Liver (tissue), 9 donors: ENCODE measurements around the gene ADGRF3. TPM values are rescaled to one million over a fixed set of nuclear protein-coding genes. Genes with fewer than 3 reads are reported as not detected.

ENCODE experiments used
- DNase-seq: peaks from one replicate; pipeline ENCODE4 v3.0.0-alpha.2; 2017; ENCODE audit warnings: low spot score
- H3K27ac ChIP-seq, 2 donors: one replicate each; pipeline ENCODE4 v1.7.0; 2013; ENCODE audit warnings: inconsistent platforms in 2 of 2, low read length in 2 of 2, control low read depth in 1 of 2, low read depth in 1 of 2, mild to moderate bottlenecking in 1 of 2
- H3K27me3 ChIP-seq, 4 donors: one replicate each; pipeline versions ENCODE4 v1.6.1 to v1.7.0; 2013; ENCODE audit warnings: low read length in 3 of 4, inconsistent platforms in 1 of 4, mild to moderate bottlenecking in 1 of 4, moderate library complexity in 1 of 4; ENCODE audit not compliant: control insufficient read depth in 4 of 4, insufficient read depth in 4 of 4
- H3K36me3 ChIP-seq, 4 donors: one replicate each; pipeline versions ENCODE4 v1.6.1 to v1.7.0; 2013; ENCODE audit warnings: low read length in 3 of 4, mild to moderate bottlenecking in 3 of 4, low read depth in 1 of 4, moderate library complexity in 1 of 4; ENCODE audit not compliant: control insufficient read depth in 4 of 4, insufficient read depth in 3 of 4
- H3K4me1 ChIP-seq, 4 donors: one replicate each; pipeline versions ENCODE4 v1.6.1 to v1.7.0; 2013; ENCODE audit warnings: low read length in 3 of 4, mild to moderate bottlenecking in 3 of 4, moderate library complexity in 1 of 4; ENCODE audit not compliant: control insufficient read depth in 4 of 4, insufficient read depth in 4 of 4
- H3K4me3 ChIP-seq, 3 donors: one replicate each; pipeline versions ENCODE4 v1.6.1 to v1.7.0; 2013; ENCODE audit warnings: low read length in 3 of 3, control low read depth in 1 of 3, low read depth in 1 of 3, mild to moderate bottlenecking in 1 of 3
- H3K9ac ChIP-seq, 2 donors: one replicate each; pipeline ENCODE4 v1.7.0; 2013; ENCODE audit warnings: low read length in 2 of 2, mild to moderate bottlenecking in 2 of 2, moderate library complexity in 2 of 2, control low read depth in 1 of 2, low read depth in 1 of 2
- H3K9me3 ChIP-seq, 4 donors: one replicate each; pipeline versions ENCODE4 v1.6.1 to v1.7.0; 2013; ENCODE audit warnings: low read length in 3 of 4; ENCODE audit not compliant: control insufficient read depth in 4 of 4
- ATF3 ChIP-seq: IDR thresholded peaks from 2 replicates; pipeline ENCODE4 v1.6.1; 2016; ENCODE audit warnings: antibody characterized with exemption
- CTCF ChIP-seq: fragments of 150-350 bp; IDR thresholded peaks from 2 replicates; pipeline ENCODE4 v1.5.1; 2017; ENCODE audit warnings: improper control_type of control experiment, low read depth, low read length; ENCODE audit not compliant: missing input control
- EGR1 ChIP-seq, 2 donors: IDR thresholded peaks; 2 replicates each; pipeline ENCODE4 v1.6.1; 2016 to 2018; ENCODE audit warnings: antibody characterized with exemption in 2 of 2, low read depth in 2 of 2
- FOXA1 ChIP-seq: IDR thresholded peaks from 2 replicates; pipeline ENCODE4 v1.6.1; 2016; ENCODE audit warnings: antibody characterized with exemption
- FOXA2 ChIP-seq: IDR thresholded peaks from 2 replicates; pipeline ENCODE4 v1.6.1; 2016; ENCODE audit warnings: antibody characterized with exemption
- GABPA ChIP-seq, 2 donors: IDR thresholded peaks in 1 of 2; conservative IDR thresholded peaks in 1 of 2; 2 replicates each; pipeline ENCODE4 v1.6.1; 2016; ENCODE audit warnings: antibody characterized with exemption in 2 of 2, mild to moderate bottlenecking in 1 of 2, moderate library complexity in 1 of 2
- HNF4A ChIP-seq, 2 donors: conservative IDR thresholded peaks; 2 replicates each; pipeline ENCODE4 v1.6.1; 2016; ENCODE audit warnings: antibody characterized with exemption in 2 of 2, mild to moderate bottlenecking in 2 of 2
- HNF4G ChIP-seq: IDR thresholded peaks from 2 replicates; pipeline ENCODE4 v1.6.1; 2016; ENCODE audit warnings: antibody characterized with exemption
- JUND ChIP-seq, 2 donors: IDR thresholded peaks; 2 replicates each; pipeline ENCODE4 v1.6.1; 2016; ENCODE audit warnings: antibody characterized with exemption in 2 of 2
- MAX ChIP-seq: IDR thresholded peaks from 2 replicates; pipeline ENCODE4 v1.6.1; 2016; ENCODE audit warnings: antibody characterized with exemption
- NR2F2 ChIP-seq: IDR thresholded peaks from 2 replicates; pipeline ENCODE4 v1.6.1; 2016; ENCODE audit warnings: antibody characterized with exemption
- RAD21 ChIP-seq, 2 donors: IDR thresholded peaks; 2 replicates each; pipeline ENCODE4 v1.6.1; 2016; ENCODE audit warnings: antibody characterized with exemption in 2 of 2, mild to moderate bottlenecking in 2 of 2
- REST ChIP-seq: IDR thresholded peaks from 2 replicates; pipeline ENCODE4 v1.6.1; 2016; ENCODE audit warnings: antibody characterized with exemption, mild to moderate bottlenecking
- RXRA ChIP-seq, 2 donors: IDR thresholded peaks; 2 replicates each; pipeline ENCODE4 v1.6.1; 2017 to 2018; ENCODE audit warnings: antibody characterized with exemption in 2 of 2, mild to moderate bottlenecking in 1 of 2
- SP1 ChIP-seq: IDR thresholded peaks from 2 replicates; pipeline ENCODE4 v1.6.1; 2018; ENCODE audit warnings: antibody characterized with exemption, mild to moderate bottlenecking
- TAF1 ChIP-seq: conservative IDR thresholded peaks from 2 replicates; pipeline ENCODE4 v1.6.1; 2016; ENCODE audit warnings: antibody characterized with exemption, mild to moderate bottlenecking
- YY1 ChIP-seq: IDR thresholded peaks from 2 replicates; pipeline ENCODE4 v1.6.1; 2016; ENCODE audit warnings: antibody characterized with exemption, mild to moderate bottlenecking
- ZBTB33 ChIP-seq: IDR thresholded peaks from 2 replicates; pipeline ENCODE4 v1.6.1; 2016; ENCODE audit warnings: antibody characterized with exemption
- WGBS: extraction: QIAGEN DNeasy Blood & Tissue Kit; methylation state at CpG from one replicate; pipeline ENCODE4 v1.1.7; 2013; 5-methylcytosine and 5-hydroxymethylcytosine counted together
- polyA plus RNA-seq, 2 donors: library from polyadenylated mRNA; stranded (reverse) in 1 of 2; unstranded in 1 of 2; fragments of 200-250 nt in 1 of 2; fragments of >200 nt in 1 of 2; fragmentation: Nextera tagmentation in 1 of 2; extraction: Ambion mirVana in 1 of 2; gene quantifications; one replicate each; pipeline versions ENCODE4 v1.2.1 to v1.2.3, GENCODE V29; 2013 to 2015
- total RNA-seq, 2 donors: library from RNA; depleted of rRNA; stranded (reverse); fragments of >200 nt; gene quantifications; one replicate each; pipeline ENCODE4 v1.2.3, GENCODE V29; 2014
- donor health status: healthy.
- donor health status: healthy.
- donor health status: healthy.
- donor health status: healthy.
- donor health status: healthy.

ADGRF3 gene
- total and polyA plus RNA-seq, 4 donors: 0.07 to 0.25 (median 0.10) TPM

GRCh38 chr2:26276484-26277227 lies 69.9 kb downstream of the ADGRF3 start:
- Histone ChIP-seq H3K4me3 (no peak overlapping the region), H3K4me1 (peaks cover 11 to 29% (median 22%) of the 10 kb centered on the region in 4 donors), H3K27ac (no peak overlapping the region), H3K9ac (no peak overlapping the region), H3K36me3 (peaks cover 6 to 45% (median 38%) of the 10 kb centered on the region in 4 donors), H3K9me3 (no peaks in the 10 kb centered on the region), H3K27me3 (no peaks in the 10 kb centered on the region)
- WGBS: 96% methylated on average over 4 of the region's 4 CpGs
- TF ChIP-seq EGR1 (IDR thresholded peaks at IDR 0.05; ENCODE audit: low read depth in 2 of 2): no peak
- TF ChIP-seq ATF3: no peak
- no peak for TF ChIP-seq JUND (IDR thresholded peaks at IDR 0.05)
- TF ChIP-seq ZBTB33: no peak
- TF ChIP-seq YY1: no peak
- TF ChIP-seq GABPA (IDR thresholded peaks at IDR 0.05 in 1 of 2, conservative IDR thresholded peaks at IDR 0.05 in 1 of 2): no peak
- no peak for TF ChIP-seq FOXA1
- no peak for TF ChIP-seq HNF4G
- no peak for TF ChIP-seq SP1
- no peak for TF ChIP-seq RAD21 (IDR thresholded peaks at IDR 0.05)
- TF ChIP-seq CTCF: no peak
- TF ChIP-seq HNF4A (conservative IDR thresholded peaks at IDR 0.05): no peak
- TF ChIP-seq NR2F2: no peak
- TF ChIP-seq RXRA (IDR thresholded peaks at IDR 0.05): no peak
- TF ChIP-seq MAX: no peak
- no peak for TF ChIP-seq REST
- no peak for TF ChIP-seq TAF1
- no peak for TF ChIP-seq FOXA2
- no peak for DNase-seq
